ENCODE results near the gene MPZL2. TPM values are rescaled to one million over a fixed set of nuclear protein-coding genes. Genes with fewer than 3 reads are reported as not detected.

MPZL2 gene
- total RNA-seq = not detected in 2 replicates

GRCh38 chr11:118263695-118264568 is at the start of gene MPZL2:
TSS of gene MPZL2 (minus strand) at chr11:118264297. CDS start at chr11:118264153, 144 bp downstream.

GRCh38 chr11:118304568-118305248 is 40.6 kb upstream of the MPZL2 start, which contains the start of gene CD3E:
TSS of gene CD3E (plus strand) at chr11:118304730. CDS start at chr11:118304953, 223 bp downstream.

GRCh38 chr11:118251858-118252652 is 12.0 kb downstream of the MPZL2 start, which contains the start of gene MPZL3:
TSS of gene MPZL3 (minus strand) at chr11:118252365. CDS start at chr11:118252294, 71 bp downstream.

GRCh38 chr11:118224511-118225188 is 39.4 kb downstream of the MPZL2 start, which contains the start of gene JAML:
TSS of gene JAML (minus strand) at chr11:118225011. CDS start at chr11:118214866, 10,145 bp downstream.

Small RNA genes lying within 50 kb of the gene (small RNA-seq; reads per million reads assigned to genes)
- gene HSPE1P18 (ENCODE audit: low replicate concordance) = not detected

Other genes starting within 250 kb of the MPZL2 start
- gene TMPRSS4, start 187.2 kb downstream of the MPZL2 start, total RNA-seq = not detected in 2 replicates
- not detected in 2 replicates for gene SMIM35, start 177.3 kb downstream of the MPZL2 start, total RNA-seq
- gene SCN4B, start 111.5 kb downstream of the MPZL2 start, total RNA-seq = not detected in 2 replicates
- gene SCN2B, start 87.7 kb downstream of the MPZL2 start, total RNA-seq = not detected in 2 replicates
- gene JAML, start 39.3 kb downstream of the MPZL2 start, total RNA-seq = 0.29 TPM in 1 of 2 replicates, not detected in the other
- gene MPZL3, start 11.9 kb downstream of the MPZL2 start, total RNA-seq = 0.44 and 0.86 TPM in 2 replicates
- gene CD3E, start 40.4 kb upstream of the MPZL2 start, total RNA-seq = not detected in 2 replicates
- gene CD3D, start 78.4 kb upstream of the MPZL2 start, total RNA-seq = not detected in 2 replicates
- not detected in 2 replicates for gene CD3G, start 80.0 kb upstream of the MPZL2 start, total RNA-seq
- gene UBE4A, start 95.3 kb upstream of the MPZL2 start, total RNA-seq = 50.1 and 82.6 TPM in 2 replicates
- 28.5 and 28.7 TPM in 2 replicates for gene ATP5MG, start 137.3 kb upstream of the MPZL2 start, total RNA-seq
- gene KMT2A, start 172.2 kb upstream of the MPZL2 start, total RNA-seq = 39.0 and 46.8 TPM in 2 replicates

Data from placental pericyte (primary cell).